HL-60 (cell line): ENCODE results near the gene ESRRG.

Source experiments
- GABPA ChIP-seq: IDR thresholded peaks from 2 replicates; pipeline ENCODE4 v1.6.1; 2012; ENCODE audit warnings: low read depth
- POLR2AphosphoS5 ChIP-seq: IDR thresholded peaks from 2 replicates; pipeline ENCODE4 v1.6.1; 2012; ENCODE audit warnings: low read depth
- TF ChIP-seq, protein P1 (sequence below): IDR thresholded peaks from one replicate; pipeline ENCODE4 v1.5.1; 2011; ENCODE audit warnings: low read length, control low read depth, inconsistent platforms; ENCODE audit not compliant: insufficient read depth

DNA sequence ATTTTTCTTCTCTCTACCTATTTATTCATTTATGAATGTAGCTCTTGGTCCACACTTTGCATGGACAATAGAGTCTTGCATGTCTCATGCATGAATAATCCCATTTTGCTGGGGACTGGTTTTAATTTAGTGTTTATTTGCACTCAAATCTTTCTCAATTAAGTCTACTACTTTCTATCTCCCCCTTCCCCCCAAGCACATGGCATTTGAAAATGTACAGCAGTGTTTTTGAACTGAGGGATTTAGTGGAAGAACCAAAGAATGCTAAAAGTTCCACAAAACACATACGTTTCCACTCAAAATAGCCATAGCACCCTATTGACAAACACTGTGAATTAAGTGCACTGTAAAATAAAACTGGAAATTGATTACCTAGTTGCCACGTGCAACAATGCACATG, 180.5 kb downstream of the ESRRG start:
- TF ChIP-seq, protein P1, sequence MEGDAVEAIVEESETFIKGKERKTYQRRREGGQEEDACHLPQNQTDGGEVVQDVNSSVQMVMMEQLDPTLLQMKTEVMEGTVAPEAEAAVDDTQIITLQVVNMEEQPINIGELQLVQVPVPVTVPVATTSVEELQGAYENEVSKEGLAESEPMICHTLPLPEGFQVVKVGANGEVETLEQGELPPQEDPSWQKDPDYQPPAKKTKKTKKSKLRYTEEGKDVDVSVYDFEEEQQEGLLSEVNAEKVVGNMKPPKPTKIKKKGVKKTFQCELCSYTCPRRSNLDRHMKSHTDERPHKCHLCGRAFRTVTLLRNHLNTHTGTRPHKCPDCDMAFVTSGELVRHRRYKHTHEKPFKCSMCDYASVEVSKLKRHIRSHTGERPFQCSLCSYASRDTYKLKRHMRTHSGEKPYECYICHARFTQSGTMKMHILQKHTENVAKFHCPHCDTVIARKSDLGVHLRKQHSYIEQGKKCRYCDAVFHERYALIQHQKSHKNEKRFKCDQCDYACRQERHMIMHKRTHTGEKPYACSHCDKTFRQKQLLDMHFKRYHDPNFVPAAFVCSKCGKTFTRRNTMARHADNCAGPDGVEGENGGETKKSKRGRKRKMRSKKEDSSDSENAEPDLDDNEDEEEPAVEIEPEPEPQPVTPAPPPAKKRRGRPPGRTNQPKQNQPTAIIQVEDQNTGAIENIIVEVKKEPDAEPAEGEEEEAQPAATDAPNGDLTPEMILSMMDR = no peak
- TF ChIP-seq POLR2AphosphoS5 (no peak), GABPA (no peak)
